Sigmoid colon (tissue), 7 donors: Measurements from ENCODE around the gene TMEM132D. TPM values are rescaled to one million over a fixed set of nuclear protein-coding genes. Genes with fewer than 3 reads are reported as not detected.

Experiments used
- DNase-seq: peaks from one replicate; pipeline ENCODE4 v3.0.0-alpha.2; 2019
- H3K27ac ChIP-seq, 4 donors: fragments of 200-600 bp; sonication (generic); one replicate each; pipeline ENCODE4 v1.5.1; 2016 to 2019; ENCODE audit warnings: mild to moderate bottlenecking in 1 of 4
- H3K27me3 ChIP-seq, 3 donors: fragments of 200-600 bp; sonication (generic); one replicate each; pipeline ENCODE4 v1.5.1; 2019; ENCODE audit warnings: mild to moderate bottlenecking in 1 of 3
- H3K36me3 ChIP-seq, 4 donors: fragments of 200-600 bp; sonication (generic); one replicate each; pipeline ENCODE4 v1.5.1; 2016 to 2019
- H3K4me1 ChIP-seq, 4 donors: fragments of 200-600 bp; sonication (generic); one replicate each; pipeline ENCODE4 v1.5.1; 2017 to 2019
- H3K4me3 ChIP-seq, 4 donors: fragments of 200-600 bp; sonication (generic); one replicate each; pipeline ENCODE4 v1.5.1; 2017 to 2019; ENCODE audit warnings: mild to moderate bottlenecking in 2 of 4, moderate library complexity in 1 of 4
- H3K9me3 ChIP-seq, 4 donors: fragments of 200-600 bp in 3 of 4; sonication (generic) in 3 of 4; one replicate each; pipeline versions ENCODE4 v1.5.1 to v1.6.1; 2013 to 2019
- EP300 ChIP-seq, 4 donors: sonication (generic); formaldehyde crosslinking; IDR thresholded peaks; one replicate each; pipeline ENCODE4 v1.6.1; 2017; ENCODE audit warnings: antibody characterized with exemption in 4 of 4
- POLR2A ChIP-seq, 2 donors: fragments of 450-650 bp; IDR thresholded peaks; one replicate each; pipeline ENCODE4 v1.6.1; 2016; ENCODE audit warnings: antibody characterized with exemption in 2 of 2, mild to moderate bottlenecking in 2 of 2, moderate library complexity in 2 of 2
- POLR2AphosphoS5 ChIP-seq, 4 donors: sonication (generic); formaldehyde crosslinking; IDR thresholded peaks; one replicate each; pipeline ENCODE4 v1.6.1; 2017; ENCODE audit warnings: antibody characterized with exemption in 4 of 4
- WGBS, 2 donors: extraction: QIAGEN DNeasy Blood & Tissue Kit; methylation state at CpG; one replicate each; pipeline ENCODE4 v1.1.7; 2013; 5-methylcytosine and 5-hydroxymethylcytosine counted together
- intact Hi-C: fragments of 100-400 bp; cut with DNase I; formaldehyde crosslinking; loops from one replicate; pipeline ENCODE4 v1.15.1; 2023
- polyA plus RNA-seq, 3 donors: library from polyadenylated mRNA; stranded (reverse); fragments of 200-250 nt; gene quantifications; one replicate each; pipeline ENCODE4 v1.2.3, GENCODE V29; 2013
- total RNA-seq, 4 donors: library from RNA; depleted of rRNA; stranded (reverse); fragments of >200 nt; gene quantifications; one replicate each; pipeline ENCODE4 v1.1.0, GENCODE V29; 2016
- TF ChIP-seq, protein P1 (sequence below), 4 experiments: fragments of 450-650 bp in 3 of 4; fragments of 200-600 bp in 1 of 4; IDR thresholded peaks; one replicate each; pipeline ENCODE4 v1.5.1; 2016 to 2019; ENCODE audit warnings: antibody characterized with exemption in 4 of 4, mild to moderate bottlenecking in 3 of 4, moderate library complexity in 2 of 4
- donor health status: healthy with polysubstance abuse.
- donor health status: Bipolar disorder and iron deficiency.
- donor health status: healthy.

The TMEM132D gene
- total and polyA plus RNA-seq, 7 donors, result under 0.01 to 0.03 (median under 0.01) TPM; not detected in 3

DNA sequence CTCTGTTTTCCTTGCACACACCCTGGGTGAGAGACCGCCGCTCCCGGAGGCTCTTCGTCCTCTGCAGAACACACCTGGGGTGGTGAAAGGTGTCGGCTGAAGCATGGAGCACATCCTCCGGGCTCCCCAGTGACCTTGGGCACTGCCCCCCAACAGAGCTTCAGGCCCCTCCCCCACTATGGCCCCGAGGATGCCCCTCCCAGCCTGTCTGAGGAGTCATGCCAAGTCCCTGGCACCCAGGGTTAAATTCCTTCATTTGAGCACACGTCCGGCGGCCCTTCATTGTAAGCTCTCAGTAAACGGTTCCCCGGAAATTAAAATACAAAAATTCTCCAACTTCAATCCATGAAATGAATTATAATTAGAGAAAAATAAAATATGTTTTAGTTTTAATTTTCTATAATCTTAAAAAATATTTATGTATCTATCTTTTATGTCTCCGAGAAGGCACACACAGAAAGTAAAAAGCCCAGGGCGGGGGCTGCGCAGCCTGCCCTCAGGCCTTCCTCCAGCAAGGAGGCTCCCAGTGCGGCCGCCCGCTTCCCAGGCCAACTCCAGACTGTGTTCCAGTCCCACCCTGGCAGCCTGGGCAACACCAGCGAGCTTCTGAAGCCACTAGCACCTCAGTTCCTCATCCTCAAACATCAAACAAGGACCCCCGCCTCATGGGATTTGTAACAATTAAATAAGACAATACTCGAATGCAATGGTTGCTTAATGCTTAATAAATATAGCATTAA is 63.5 kb downstream of the TMEM132D start:
- 74 to 82% methylated on average over 21 of the region's 21 CpGs for WGBS, 2 donors
- Histone ChIP-seq H3K4me3 (no peak overlapping the region), H3K27ac (no peak overlapping the region), H3K27me3 (no peaks in the 10 kb centered on the region), H3K4me1 (no peaks in the 10 kb centered on the region), H3K36me3 (no peaks in the 10 kb centered on the region), H3K9me3 (no peaks in the 10 kb centered on the region)
- intact Hi-C loops, result no loop called here
- TF ChIP-seq POLR2A (IDR thresholded peaks at IDR 0.05) (no peak), EP300 (IDR thresholded peaks at IDR 0.05) (no peak), POLR2AphosphoS5 (IDR thresholded peaks at IDR 0.05) (no peak)
- TF ChIP-seq, protein P1, sequence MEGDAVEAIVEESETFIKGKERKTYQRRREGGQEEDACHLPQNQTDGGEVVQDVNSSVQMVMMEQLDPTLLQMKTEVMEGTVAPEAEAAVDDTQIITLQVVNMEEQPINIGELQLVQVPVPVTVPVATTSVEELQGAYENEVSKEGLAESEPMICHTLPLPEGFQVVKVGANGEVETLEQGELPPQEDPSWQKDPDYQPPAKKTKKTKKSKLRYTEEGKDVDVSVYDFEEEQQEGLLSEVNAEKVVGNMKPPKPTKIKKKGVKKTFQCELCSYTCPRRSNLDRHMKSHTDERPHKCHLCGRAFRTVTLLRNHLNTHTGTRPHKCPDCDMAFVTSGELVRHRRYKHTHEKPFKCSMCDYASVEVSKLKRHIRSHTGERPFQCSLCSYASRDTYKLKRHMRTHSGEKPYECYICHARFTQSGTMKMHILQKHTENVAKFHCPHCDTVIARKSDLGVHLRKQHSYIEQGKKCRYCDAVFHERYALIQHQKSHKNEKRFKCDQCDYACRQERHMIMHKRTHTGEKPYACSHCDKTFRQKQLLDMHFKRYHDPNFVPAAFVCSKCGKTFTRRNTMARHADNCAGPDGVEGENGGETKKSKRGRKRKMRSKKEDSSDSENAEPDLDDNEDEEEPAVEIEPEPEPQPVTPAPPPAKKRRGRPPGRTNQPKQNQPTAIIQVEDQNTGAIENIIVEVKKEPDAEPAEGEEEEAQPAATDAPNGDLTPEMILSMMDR (IDR thresholded peaks at IDR 0.05), result no peak
- DNase-seq, result no peak

DNA sequence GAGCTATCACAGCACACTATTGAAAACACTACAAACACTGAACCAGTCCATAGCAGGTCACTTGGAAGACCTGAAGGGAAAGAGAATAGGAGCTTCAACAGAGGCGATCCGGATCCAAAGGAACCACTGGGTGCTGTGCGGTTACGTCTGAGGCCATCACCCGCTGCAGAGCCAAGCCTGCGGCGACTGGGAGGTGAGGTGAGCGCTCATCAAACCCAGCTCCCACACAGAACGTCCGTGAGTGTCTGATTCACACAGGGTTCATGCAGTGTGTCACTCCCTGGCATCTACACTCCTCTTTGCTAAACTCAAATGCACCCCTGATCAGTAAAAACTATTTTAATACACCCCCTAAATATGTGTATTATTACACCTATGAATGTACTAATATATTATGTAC is 64.1 kb downstream of the TMEM132D start:
- intact Hi-C loops, result no loop called here
- no peaks in the 10 kb centered on the region for H3K4me1 ChIP-seq
- DNase-seq, result no peak
- no peak overlapping the region for H3K4me3 ChIP-seq
- TF ChIP-seq EP300 (IDR thresholded peaks at IDR 0.05) (no peak), POLR2A (IDR thresholded peaks at IDR 0.05) (no peak), POLR2AphosphoS5 (IDR thresholded peaks at IDR 0.05) (no peak)
- TF ChIP-seq, protein P1 (IDR thresholded peaks at IDR 0.05), result no peak
- H3K36me3 ChIP-seq, result no peaks in the 10 kb centered on the region
- H3K27me3 ChIP-seq, result no peaks in the 10 kb centered on the region
- no peaks in the 10 kb centered on the region for H3K9me3 ChIP-seq
- no peak overlapping the region for H3K27ac ChIP-seq
- WGBS, 2 donors, result 90 to 91% methylated on average over 10 of the region's 10 CpGs

DNA sequence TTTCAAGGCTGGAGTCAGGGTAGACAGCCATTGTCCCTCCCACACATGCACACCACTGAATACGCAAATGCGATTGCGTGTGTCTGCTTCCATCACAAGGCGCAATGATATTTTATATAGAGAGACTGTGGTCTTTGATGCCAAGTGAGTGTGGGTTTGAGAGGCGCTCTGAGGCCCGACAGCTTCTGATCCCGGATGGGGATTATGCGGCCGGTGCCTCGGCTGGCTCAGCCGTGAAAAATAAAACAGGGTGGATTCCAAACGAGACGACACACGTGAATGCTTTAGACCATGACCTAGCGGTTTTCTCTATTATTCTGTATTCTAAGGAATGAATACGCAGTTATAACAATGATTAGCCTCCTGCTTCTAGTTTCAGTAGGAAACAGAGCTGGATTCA is 72.5 kb downstream of the TMEM132D start:
- Histone ChIP-seq H3K4me3 (no peak overlapping the region), H3K9me3 (peaks cover 0 to under 1% (median 0%) of the 10 kb centered on the region in 4 donors), H3K27ac (no peak overlapping the region), H3K36me3 (no peaks in the 10 kb centered on the region), H3K4me1 (no peaks in the 10 kb centered on the region), H3K27me3 (no peaks in the 10 kb centered on the region)
- 87 to 91% methylated on average over 16 of the region's 16 CpGs for WGBS, 2 donors
- no peak for DNase-seq
- intact Hi-C loops, result no loop called here
- no peak for TF ChIP-seq EP300 (IDR thresholded peaks at IDR 0.05)
- TF ChIP-seq POLR2A (IDR thresholded peaks at IDR 0.05), result no peak
- no peak for TF ChIP-seq POLR2AphosphoS5 (IDR thresholded peaks at IDR 0.05)
- TF ChIP-seq, protein P1 (IDR thresholded peaks at IDR 0.05), result no peak

DNA sequence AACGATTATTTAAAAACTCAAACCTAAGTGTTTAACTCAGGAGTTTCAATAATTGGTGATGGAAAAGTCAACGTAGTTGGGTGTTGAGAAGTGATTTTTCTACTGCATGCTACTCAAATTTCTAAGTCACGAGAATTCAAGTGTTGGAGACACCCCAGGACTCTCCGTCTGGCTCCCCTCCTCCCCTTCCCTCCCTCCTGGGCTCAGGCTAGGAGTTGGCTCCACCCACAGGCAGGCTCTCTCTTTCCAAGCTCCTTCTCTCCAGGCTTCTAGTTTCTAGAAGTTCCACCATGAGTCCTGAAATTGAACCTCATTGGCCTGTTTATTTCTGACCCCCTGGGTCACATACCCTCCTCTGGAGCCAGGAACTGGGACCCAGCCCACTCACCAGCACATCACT is 73.0 kb downstream of the TMEM132D start:
- Histone ChIP-seq H3K27me3 (no peaks in the 10 kb centered on the region), H3K4me3 (no peak overlapping the region), H3K9me3 (peaks cover 0 to 2% (median 0%) of the 10 kb centered on the region in 4 donors), H3K27ac (no peak overlapping the region), H3K36me3 (no peaks in the 10 kb centered on the region), H3K4me1 (no peaks in the 10 kb centered on the region)
- TF ChIP-seq, protein P1 (IDR thresholded peaks at IDR 0.05), result no peak
- TF ChIP-seq POLR2AphosphoS5 (IDR thresholded peaks at IDR 0.05), result no peak
- no peak for TF ChIP-seq POLR2A (IDR thresholded peaks at IDR 0.05)
- no peak for TF ChIP-seq EP300 (IDR thresholded peaks at IDR 0.05)
- DNase-seq, result no peak
- intact Hi-C loops, result no loop called here
- 52 to 55% methylated on average over 4 of the region's 4 CpGs for WGBS, 2 donors
